Gastroesophageal sphincter (tissue), 3 donors: ENCODE data around the gene LNX2.

Source experiments
- EP300 ChIP-seq: sonication (generic); formaldehyde crosslinking; IDR thresholded peaks from one replicate; pipeline ENCODE4 v1.6.1; 2017; ENCODE audit warnings: antibody characterized with exemption, mild to moderate bottlenecking
- POLR2A ChIP-seq, 2 donors: fragments of 450-650 bp; IDR thresholded peaks; one replicate each; pipeline ENCODE4 v1.6.1; 2017; ENCODE audit warnings: antibody characterized with exemption in 2 of 2, mild to moderate bottlenecking in 2 of 2, moderate library complexity in 1 of 2
- TF ChIP-seq, protein P1 (sequence below), 4 experiments: fragments of 200-600 bp in 2 of 4; fragments of 450-650 bp in 2 of 4; sonication (generic) in 1 of 4; IDR thresholded peaks; one replicate each; pipeline ENCODE4 v1.5.1; 2017 to 2019; ENCODE audit warnings: antibody characterized with exemption in 4 of 4, mild to moderate bottlenecking in 2 of 4, moderate library complexity in 2 of 4

GRCh38 chr13:27595055-27595811 is 25.1 kb downstream of the LNX2 start:
- TF ChIP-seq, protein P1, sequence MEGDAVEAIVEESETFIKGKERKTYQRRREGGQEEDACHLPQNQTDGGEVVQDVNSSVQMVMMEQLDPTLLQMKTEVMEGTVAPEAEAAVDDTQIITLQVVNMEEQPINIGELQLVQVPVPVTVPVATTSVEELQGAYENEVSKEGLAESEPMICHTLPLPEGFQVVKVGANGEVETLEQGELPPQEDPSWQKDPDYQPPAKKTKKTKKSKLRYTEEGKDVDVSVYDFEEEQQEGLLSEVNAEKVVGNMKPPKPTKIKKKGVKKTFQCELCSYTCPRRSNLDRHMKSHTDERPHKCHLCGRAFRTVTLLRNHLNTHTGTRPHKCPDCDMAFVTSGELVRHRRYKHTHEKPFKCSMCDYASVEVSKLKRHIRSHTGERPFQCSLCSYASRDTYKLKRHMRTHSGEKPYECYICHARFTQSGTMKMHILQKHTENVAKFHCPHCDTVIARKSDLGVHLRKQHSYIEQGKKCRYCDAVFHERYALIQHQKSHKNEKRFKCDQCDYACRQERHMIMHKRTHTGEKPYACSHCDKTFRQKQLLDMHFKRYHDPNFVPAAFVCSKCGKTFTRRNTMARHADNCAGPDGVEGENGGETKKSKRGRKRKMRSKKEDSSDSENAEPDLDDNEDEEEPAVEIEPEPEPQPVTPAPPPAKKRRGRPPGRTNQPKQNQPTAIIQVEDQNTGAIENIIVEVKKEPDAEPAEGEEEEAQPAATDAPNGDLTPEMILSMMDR (IDR thresholded peaks at IDR 0.05): no peak
- TF ChIP-seq POLR2A (IDR thresholded peaks at IDR 0.05) (no peak), EP300 (no peak)
